ENCODE results near the gene DDRGK1.

DDRGK1 gene

DNA sequence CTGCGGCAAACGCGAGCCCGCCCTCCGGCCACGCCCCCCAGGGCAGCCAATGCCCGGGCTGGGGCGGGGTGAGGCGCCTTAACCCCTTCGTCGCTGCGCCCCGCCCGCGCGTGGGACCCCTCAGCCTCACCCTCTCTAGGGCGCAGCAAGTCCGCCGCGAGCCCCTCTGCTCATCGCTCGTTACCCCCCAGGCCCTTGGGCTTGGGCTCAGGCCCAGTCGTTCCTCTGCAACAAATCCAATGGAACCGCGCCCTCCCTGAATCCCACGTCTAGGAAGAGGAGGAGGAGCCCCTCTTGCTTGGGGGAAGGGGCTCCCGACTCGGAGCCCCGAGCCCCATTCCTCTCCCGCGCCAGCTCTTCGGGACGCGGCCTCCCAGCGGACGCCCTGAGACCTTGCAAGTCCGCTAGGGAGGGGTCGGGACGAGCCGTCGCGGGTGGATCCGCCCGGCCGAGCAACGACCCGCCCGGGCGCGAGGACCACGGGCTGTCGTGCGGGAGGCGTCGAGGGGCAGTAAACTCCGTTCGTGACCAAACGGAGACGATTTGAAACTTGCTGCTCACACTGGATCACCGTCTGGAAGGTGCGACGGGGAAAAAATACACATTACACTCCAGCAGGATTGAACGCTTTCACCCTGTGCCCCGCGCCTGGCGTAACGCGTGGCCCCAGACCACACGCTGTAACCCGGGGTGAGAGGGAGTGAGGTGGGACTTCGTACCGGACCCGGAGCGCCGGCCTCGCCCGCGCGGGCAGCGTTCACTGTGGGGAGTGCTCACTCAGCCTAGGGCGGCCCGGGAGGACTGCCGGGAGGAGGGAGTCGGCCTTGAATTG is 30.7 kb downstream of the DDRGK1 start:
- H3K27ac ChIP-seq (ENCODE audit: low read depth, low read length): peak overlapping the region; percentile 57
- H3K9me3 ChIP-seq (ENCODE audit: control insufficient read depth in 5 of 5, low read length in 5 of 5): no peaks in the 10 kb centered on the region
- H3K36me3 ChIP-seq (ENCODE audit: control insufficient read depth in 5 of 5, insufficient read depth in 5 of 5, low read length in 5 of 5): no peaks in the 10 kb centered on the region
- peak overlapping the region; percentile 68 to 88 (median 79) for H3K9ac ChIP-seq (ENCODE audit: low read length in 5 of 5)
- peaks cover 0 to 3% (median 0%) of the 10 kb centered on the region in 5 donors for H3K27me3 ChIP-seq (ENCODE audit: control insufficient read depth in 5 of 5, insufficient read depth in 4 of 5, low read length in 5 of 5)
- H3K4me3 ChIP-seq (ENCODE audit: low read depth in 1 of 5, low read length in 5 of 5): peak overlapping the region; percentile 79 to 95 (median 93)
- peaks cover 4 to 30% (median 27%) of the 10 kb centered on the region in 5 donors for H3K4me1 ChIP-seq (ENCODE audit: control insufficient read depth in 5 of 5, insufficient read depth in 5 of 5, low read length in 5 of 5)

DNA sequence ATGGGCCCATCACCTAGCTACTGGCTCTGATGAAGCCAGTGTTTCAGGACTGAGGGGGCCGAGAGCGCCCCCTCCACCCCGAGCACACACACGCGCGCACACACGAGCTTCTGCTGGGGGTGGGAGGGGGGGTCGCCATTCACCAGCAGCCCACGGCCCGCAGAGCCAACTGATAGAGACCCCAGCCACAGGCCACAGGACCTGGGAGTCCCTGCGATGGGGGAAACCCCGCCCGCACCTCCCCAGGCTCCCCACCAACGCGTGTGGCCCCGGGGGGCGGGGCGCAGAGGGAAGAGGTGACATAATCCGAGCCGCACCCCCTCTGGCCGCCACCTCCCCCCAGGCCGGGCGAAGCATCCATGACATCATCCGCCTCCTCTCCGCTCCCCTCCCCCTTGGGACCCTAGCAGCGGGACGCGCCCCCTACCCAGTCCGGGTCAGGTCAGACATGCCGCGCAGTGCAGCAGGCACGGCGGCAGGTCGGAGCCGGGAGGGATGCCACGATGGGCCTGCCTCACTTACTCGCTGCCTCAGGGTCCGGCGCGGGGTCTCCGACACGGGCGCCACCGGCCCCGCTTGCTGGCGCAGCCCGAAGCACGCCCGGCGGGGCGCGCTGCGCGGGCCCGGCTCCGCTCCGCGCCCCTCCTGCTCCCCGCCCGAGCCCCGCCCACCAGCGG is 31.4 kb downstream of the DDRGK1 start, which contains the start of gene LZTS3:
TSS of gene LZTS3 (minus strand) at position 617 of the 677 bp plus-strand sequence. CDS start 6,386 bp downstream, outside the sequence.
- Histone ChIP-seq H3K9ac (ENCODE audit: low read length in 5 of 5) (peak within 1 kb of the TSS; percentile 68 to 88 (median 79)), H3K27me3 (ENCODE audit: control insufficient read depth in 5 of 5, insufficient read depth in 4 of 5, low read length in 5 of 5) (peaks cover 0 to 6% (median 3%) of the 10 kb centered on the region in 5 donors), H3K36me3 (ENCODE audit: control insufficient read depth in 5 of 5, insufficient read depth in 5 of 5, low read length in 5 of 5) (no peaks in the 10 kb centered on the region), H3K4me3 (ENCODE audit: low read depth in 1 of 5, low read length in 5 of 5) (peak within 1 kb of the TSS; percentile 79 to 95 (median 93)), H3K9me3 (ENCODE audit: control insufficient read depth in 5 of 5, low read length in 5 of 5) (no peaks in the 10 kb centered on the region), H3K4me1 (ENCODE audit: control insufficient read depth in 5 of 5, insufficient read depth in 5 of 5, low read length in 5 of 5) (peaks cover 4 to 30% (median 27%) of the 10 kb centered on the region in 5 donors), H3K27ac (ENCODE audit: low read depth, low read length) (peak within 1 kb of the TSS; percentile 57)

DNA sequence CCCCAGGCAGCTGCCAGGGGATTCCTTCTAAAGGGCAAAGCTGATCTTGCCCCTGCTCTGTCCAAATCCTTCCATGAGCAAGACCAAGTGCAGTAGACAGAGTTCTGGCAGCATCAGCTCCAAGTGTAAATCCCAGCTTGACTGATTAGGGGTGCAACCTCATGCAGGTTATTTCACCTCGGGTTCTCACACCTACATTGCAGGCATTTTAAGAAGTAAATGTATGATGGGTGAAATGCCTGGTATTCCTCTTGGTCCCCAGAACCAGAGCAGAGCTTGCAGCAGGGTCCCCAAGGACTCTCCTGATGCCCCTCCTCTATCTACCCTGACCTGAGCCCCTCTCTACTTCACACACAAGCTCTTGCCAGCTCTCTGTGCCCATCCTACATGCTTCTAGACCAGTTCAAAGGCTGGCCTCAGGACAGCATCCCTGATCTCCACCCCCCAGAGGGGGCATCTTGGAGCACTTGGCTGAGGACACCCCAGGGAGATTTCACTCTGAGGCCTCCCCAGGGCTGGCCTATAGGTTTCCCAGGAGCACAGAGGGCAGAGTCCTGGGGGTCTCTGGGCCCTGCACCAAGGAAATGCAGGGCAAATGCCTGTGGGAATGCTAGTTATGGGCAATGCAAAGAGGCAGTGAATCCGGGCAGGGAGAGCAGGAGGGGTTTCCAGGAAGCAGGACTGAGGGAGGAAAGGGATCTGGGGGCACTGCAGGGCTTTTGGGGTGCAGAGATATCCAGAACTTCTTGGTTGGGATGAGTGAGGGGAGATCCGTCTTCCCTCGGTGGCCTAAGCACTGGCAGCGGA is 32.2 kb downstream of the DDRGK1 start:
- Histone ChIP-seq H3K9ac (ENCODE audit: low read length in 5 of 5) (peak overlapping the region in 2 of 5 donors; percentile 35 to 79), H3K9me3 (ENCODE audit: control insufficient read depth in 5 of 5, low read length in 5 of 5) (no peaks in the 10 kb centered on the region), H3K4me3 (ENCODE audit: low read depth in 1 of 5, low read length in 5 of 5) (peak overlapping the region; percentile 54 to 95 (median 93)), H3K36me3 (ENCODE audit: control insufficient read depth in 5 of 5, insufficient read depth in 5 of 5, low read length in 5 of 5) (no peaks in the 10 kb centered on the region), H3K27ac (ENCODE audit: low read depth, low read length) (no peak overlapping the region), H3K27me3 (ENCODE audit: control insufficient read depth in 5 of 5, insufficient read depth in 4 of 5, low read length in 5 of 5) (peaks cover 0 to 6% (median 3%) of the 10 kb centered on the region in 5 donors), H3K4me1 (ENCODE audit: control insufficient read depth in 5 of 5, insufficient read depth in 5 of 5, low read length in 5 of 5) (peaks cover 4 to 30% (median 27%) of the 10 kb centered on the region in 5 donors)

DNA sequence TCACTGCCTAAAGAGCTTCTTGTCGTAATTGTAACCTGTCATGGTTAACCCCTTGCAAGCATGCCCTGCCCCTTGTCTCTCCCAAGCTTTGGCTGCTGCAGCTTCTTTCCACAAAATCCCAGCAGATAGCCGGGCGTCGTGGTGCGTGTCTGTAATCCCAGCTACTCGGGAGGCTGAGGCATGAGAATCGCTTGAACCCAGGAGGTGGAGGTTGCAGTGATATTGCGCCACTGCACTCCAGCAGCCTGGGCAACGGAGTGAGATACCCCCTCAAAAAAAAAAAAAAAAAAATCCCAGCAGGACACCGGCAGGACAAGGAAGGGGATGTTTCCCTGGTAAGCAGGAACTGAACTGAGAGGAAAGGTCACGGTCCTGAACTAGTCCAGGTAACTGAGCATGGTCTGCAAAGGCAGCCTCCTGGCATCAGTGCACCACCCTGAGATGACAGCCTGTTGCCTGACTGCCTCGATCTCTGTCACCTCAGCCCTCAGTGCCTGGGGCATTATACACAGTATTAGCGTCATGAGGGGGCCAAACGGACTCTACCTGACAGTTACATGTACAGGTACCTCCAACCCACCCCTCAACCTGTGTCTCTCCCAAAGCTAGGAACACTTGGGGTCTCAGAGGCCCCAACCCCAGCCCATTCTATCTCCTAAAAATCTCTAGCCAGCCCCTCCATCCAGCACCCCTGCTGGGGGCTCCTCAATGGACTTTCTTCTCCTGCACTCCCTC is 32.9 kb downstream of the DDRGK1 start:
- no peak overlapping the region for H3K27ac ChIP-seq (ENCODE audit: low read depth, low read length)
- no peak overlapping the region for H3K4me3 ChIP-seq (ENCODE audit: low read depth in 1 of 5, low read length in 5 of 5)
- peaks cover 4 to 30% (median 27%) of the 10 kb centered on the region in 5 donors for H3K4me1 ChIP-seq (ENCODE audit: control insufficient read depth in 5 of 5, insufficient read depth in 5 of 5, low read length in 5 of 5)
- peaks cover 0 to 6% (median 3%) of the 10 kb centered on the region in 5 donors for H3K27me3 ChIP-seq (ENCODE audit: control insufficient read depth in 5 of 5, insufficient read depth in 4 of 5, low read length in 5 of 5)
- H3K36me3 ChIP-seq (ENCODE audit: control insufficient read depth in 5 of 5, insufficient read depth in 5 of 5, low read length in 5 of 5): no peaks in the 10 kb centered on the region
- H3K9ac ChIP-seq (ENCODE audit: low read length in 5 of 5): no peak overlapping the region
- H3K9me3 ChIP-seq (ENCODE audit: control insufficient read depth in 5 of 5, low read length in 5 of 5): no peaks in the 10 kb centered on the region

DNA sequence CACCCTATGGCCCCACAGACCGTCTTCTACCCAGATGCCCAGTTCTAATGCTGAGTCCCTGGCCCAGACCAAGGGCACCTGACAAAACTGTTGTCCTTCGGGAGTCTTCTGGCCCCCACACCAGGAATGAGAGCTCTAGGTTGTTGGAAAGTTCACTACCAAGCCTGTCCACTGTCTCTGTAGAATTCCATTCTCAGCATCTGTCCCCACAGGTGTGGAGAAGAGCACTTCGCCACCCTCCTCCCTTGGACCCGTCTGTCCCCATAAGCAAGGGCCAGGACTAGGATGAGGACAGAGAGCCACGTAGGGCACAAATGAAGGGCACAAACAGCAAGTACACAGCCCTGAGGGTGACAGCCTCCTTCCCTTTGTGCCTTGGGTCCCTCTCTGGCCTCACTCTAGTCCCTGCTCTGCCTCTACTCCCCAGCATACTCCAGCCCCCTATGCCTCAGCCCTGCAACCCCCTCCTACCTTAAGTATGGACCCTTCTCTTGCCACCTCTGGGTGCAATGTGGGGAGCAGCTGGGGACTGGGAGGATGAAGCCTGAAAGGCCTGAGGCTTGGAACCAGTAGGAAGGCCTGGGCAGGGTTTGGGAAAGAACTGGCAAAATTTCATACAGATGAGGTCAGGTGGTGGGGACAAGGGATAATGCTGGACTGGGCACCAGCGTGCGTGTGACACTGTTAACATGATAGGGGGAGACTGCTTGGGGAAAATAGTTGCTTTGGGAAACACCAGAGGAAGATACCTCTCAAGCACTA is 35.5 kb downstream of the DDRGK1 start:
- H3K36me3 ChIP-seq (ENCODE audit: control insufficient read depth in 5 of 5, insufficient read depth in 5 of 5, low read length in 5 of 5): no peaks in the 10 kb centered on the region
- peaks cover 0 to 6% (median 3%) of the 10 kb centered on the region in 5 donors for H3K27me3 ChIP-seq (ENCODE audit: control insufficient read depth in 5 of 5, insufficient read depth in 4 of 5, low read length in 5 of 5)
- H3K4me1 ChIP-seq (ENCODE audit: control insufficient read depth in 5 of 5, insufficient read depth in 5 of 5, low read length in 5 of 5): peaks cover 2 to 28% (median 24%) of the 10 kb centered on the region in 5 donors
- no peaks in the 10 kb centered on the region for H3K9me3 ChIP-seq (ENCODE audit: control insufficient read depth in 5 of 5, low read length in 5 of 5)
- H3K27ac ChIP-seq (ENCODE audit: low read depth, low read length): no peak overlapping the region
- no peak overlapping the region for H3K9ac ChIP-seq (ENCODE audit: low read length in 5 of 5)
- no peak overlapping the region for H3K4me3 ChIP-seq (ENCODE audit: low read depth in 1 of 5, low read length in 5 of 5)

DNA sequence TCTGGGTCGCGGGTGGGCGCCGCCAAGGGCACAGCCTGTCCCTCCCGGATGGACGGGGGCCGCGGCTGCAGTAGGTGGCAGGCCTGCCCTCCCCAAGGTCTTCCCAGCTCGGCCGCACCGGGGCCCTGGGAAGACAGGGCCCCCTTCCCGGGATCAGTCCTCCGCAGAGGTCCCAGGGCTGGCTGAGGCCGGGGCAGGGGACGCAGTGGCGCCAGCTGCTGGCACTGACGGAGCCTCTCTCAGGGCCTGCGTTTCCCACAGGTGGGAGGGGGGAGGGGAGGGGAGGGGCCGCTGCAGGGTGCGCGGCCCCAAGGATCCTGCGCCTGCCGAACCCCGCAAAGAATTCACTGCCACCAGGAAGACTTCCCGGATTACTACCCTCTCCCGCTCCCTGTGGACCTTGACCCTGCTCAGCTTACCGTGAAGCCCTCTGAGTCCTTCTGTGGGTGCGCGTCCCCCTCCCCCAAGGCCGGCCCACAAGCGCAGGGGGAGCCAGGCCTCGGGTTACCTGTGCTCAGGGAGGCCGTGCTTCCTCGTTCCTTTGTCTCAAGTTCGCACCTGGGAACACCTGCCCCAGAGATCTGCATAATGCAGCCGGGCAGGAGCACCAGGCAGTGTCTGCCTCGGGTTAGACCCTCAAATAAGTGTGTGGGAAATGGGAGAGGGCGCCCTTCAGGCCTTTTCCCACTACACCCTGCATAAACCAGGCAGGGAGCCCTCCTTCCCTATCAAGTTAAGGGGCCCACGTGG is 36.2 kb downstream of the DDRGK1 start:
- no peaks in the 10 kb centered on the region for H3K36me3 ChIP-seq (ENCODE audit: control insufficient read depth in 5 of 5, insufficient read depth in 5 of 5, low read length in 5 of 5)
- H3K27me3 ChIP-seq (ENCODE audit: control insufficient read depth in 5 of 5, insufficient read depth in 4 of 5, low read length in 5 of 5): peaks cover 0 to 6% (median 3%) of the 10 kb centered on the region in 5 donors
- no peak overlapping the region for H3K27ac ChIP-seq (ENCODE audit: low read depth, low read length)
- no peak overlapping the region for H3K9ac ChIP-seq (ENCODE audit: low read length in 5 of 5)
- H3K9me3 ChIP-seq (ENCODE audit: control insufficient read depth in 5 of 5, low read length in 5 of 5): no peaks in the 10 kb centered on the region
- H3K4me3 ChIP-seq (ENCODE audit: low read depth in 1 of 5, low read length in 5 of 5): no peak overlapping the region
- peaks cover 2 to 23% (median 18%) of the 10 kb centered on the region in 5 donors for H3K4me1 ChIP-seq (ENCODE audit: control insufficient read depth in 5 of 5, insufficient read depth in 5 of 5, low read length in 5 of 5)

DNA sequence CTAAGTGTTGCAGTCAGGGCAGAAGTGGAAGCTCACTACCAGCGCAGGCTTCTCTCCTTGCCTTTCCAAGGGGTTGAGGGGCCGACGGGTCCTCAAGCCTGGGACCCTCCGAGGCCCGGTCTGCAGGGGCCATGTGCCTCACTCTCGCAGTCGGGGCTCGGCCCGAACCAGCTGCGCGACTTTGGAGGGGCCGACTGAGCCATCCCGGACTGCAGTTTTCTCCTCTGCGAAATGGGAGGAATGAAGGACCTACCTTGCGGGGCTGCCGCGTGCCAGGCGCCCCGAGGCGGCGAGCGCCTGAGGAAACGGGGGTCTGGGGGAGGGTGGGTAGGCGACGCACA is 36.8 kb downstream of the DDRGK1 start:
- Histone ChIP-seq H3K9me3 (ENCODE audit: control insufficient read depth in 5 of 5, low read length in 5 of 5) (no peaks in the 10 kb centered on the region), H3K4me3 (ENCODE audit: low read depth in 1 of 5, low read length in 5 of 5) (no peak overlapping the region), H3K27ac (ENCODE audit: low read depth, low read length) (no peak overlapping the region), H3K36me3 (ENCODE audit: control insufficient read depth in 5 of 5, insufficient read depth in 5 of 5, low read length in 5 of 5) (no peaks in the 10 kb centered on the region), H3K9ac (ENCODE audit: low read length in 5 of 5) (no peak overlapping the region), H3K27me3 (ENCODE audit: control insufficient read depth in 5 of 5, insufficient read depth in 4 of 5, low read length in 5 of 5) (peaks cover 0 to 6% (median 3%) of the 10 kb centered on the region in 5 donors), H3K4me1 (ENCODE audit: control insufficient read depth in 5 of 5, insufficient read depth in 5 of 5, low read length in 5 of 5) (peaks cover 2 to 19% (median 13%) of the 10 kb centered on the region in 5 donors)

DNA sequence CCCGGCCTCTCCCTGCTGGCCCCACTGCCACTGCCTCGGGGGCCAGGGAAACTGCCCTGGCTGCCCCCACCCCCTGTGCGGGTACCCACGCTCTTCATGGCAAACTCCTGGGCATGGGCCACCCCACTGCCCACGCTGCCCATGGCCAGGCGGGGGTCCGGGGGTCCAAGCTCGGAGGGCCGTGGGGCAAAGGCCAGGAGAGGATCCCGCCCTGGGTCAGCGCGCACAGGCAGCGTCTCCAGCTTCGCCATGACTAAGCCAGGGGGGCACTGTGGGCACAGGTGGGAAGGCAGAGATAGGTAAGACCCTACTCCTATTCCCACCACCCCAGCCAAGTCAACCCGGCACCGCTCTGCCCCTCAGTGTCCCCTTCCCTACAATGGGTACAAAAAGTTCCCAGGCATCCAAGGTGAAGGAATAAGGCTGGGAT is 37.6 kb downstream of the DDRGK1 start:
- Histone ChIP-seq H3K4me3 (ENCODE audit: low read depth in 1 of 5, low read length in 5 of 5) (no peak overlapping the region), H3K36me3 (ENCODE audit: control insufficient read depth in 5 of 5, insufficient read depth in 5 of 5, low read length in 5 of 5) (no peaks in the 10 kb centered on the region), H3K27ac (ENCODE audit: low read depth, low read length) (no peak overlapping the region), H3K4me1 (ENCODE audit: control insufficient read depth in 5 of 5, insufficient read depth in 5 of 5, low read length in 5 of 5) (peaks cover 0 to 15% (median 12%) of the 10 kb centered on the region in 5 donors), H3K9me3 (ENCODE audit: control insufficient read depth in 5 of 5, low read length in 5 of 5) (no peaks in the 10 kb centered on the region), H3K9ac (ENCODE audit: low read length in 5 of 5) (no peak overlapping the region), H3K27me3 (ENCODE audit: control insufficient read depth in 5 of 5, insufficient read depth in 4 of 5, low read length in 5 of 5) (peaks cover 0 to 3% (median 3%) of the 10 kb centered on the region in 5 donors)

Data from subcutaneous abdominal adipose tissue (tissue), 5 donors.